GM12878 (cell line): ENCODE results near the gene MAP2K1. TPM values are rescaled to one million over a fixed set of nuclear protein-coding genes. Genes with fewer than 3 reads are reported as not detected.

Experiments
- ATAC-seq: fragments of 200-7000 bp; cut with Tn5 transposase; 3 replicates; pipeline ENCODE4 v1.9.1; 2020; ENCODE audit warnings: mild to moderate bottlenecking, moderate library complexity
- BruUV-seq: library from RNA; stranded (reverse); fragments of 400-500 nt; replicated peaks from 2 replicates; lab custom pipeline; 2021; lab: Mats Ljungman, UMichigan
- CTCF ChIA-PET: fragments of 300-600 bp; sonication (Branson Sonifier 250); formaldehyde crosslinking; extraction: SDS; loops from one replicate; lab custom pipeline; 2021; ENCODE audit warnings: inconsistent platforms; lab: Yijun Ruan, JAX
- POLR2A ChIA-PET: fragments of 350-600 bp; formaldehyde crosslinking; extraction: SDS; loops from one replicate; lab custom pipeline; 2021; ENCODE audit warnings: inconsistent platforms; lab: Charles Lee
- RAD21 ChIA-PET: fragments of 300-600 bp; sonication (Branson Sonifier 250); formaldehyde crosslinking; loops from one replicate; lab custom pipeline; 2023; ENCODE audit warnings: antibody characterized with exemption; ENCODE audit not compliant: unreplicated experiment; lab: Charles Lee
- SMC1A ChIA-PET: fragments of 300-600 bp; sonication (Branson Sonifier 250); formaldehyde crosslinking; loops from one replicate; lab custom pipeline; 2023; ENCODE audit not compliant: unreplicated experiment, uncharacterized antibody; lab: Charles Lee
- DNase-seq: peaks from one replicate; pipeline ENCODE4 v3.0.0-alpha.2; 2011; ENCODE audit warnings: low read depth, low spot score
- FAIRE-seq: peaks from 3 replicates; lab custom pipeline; 2011; peaks lifted over from hg19 to GRCh38; lab: Jason Lieb, UNC
- H2AFZ ChIP-seq: 2 replicates; pipeline ENCODE4 v1.6.0; 2011; ENCODE audit warnings: low read depth, low read length, control low read depth; ENCODE audit not compliant: control insufficient read depth
- H3K27ac ChIP-seq: 2 replicates; pipeline ENCODE4 v1.5.1; 2011; ENCODE audit warnings: control low read depth; ENCODE audit not compliant: control insufficient read depth, insufficient read depth
- H3K27me3 ChIP-seq, 2 experiments: replicated peaks in 1 of 2; 2 replicates each; pipeline versions ENCODE4 v1.6.0 to v1.6.1; 2011; ENCODE audit warnings: low read length in 1 of 2; ENCODE audit not compliant: control insufficient read depth in 2 of 2, insufficient read depth in 2 of 2
- H3K36me3 ChIP-seq, 2 experiments: 2 replicates each; pipeline ENCODE4 v1.5.1; 2011; ENCODE audit warnings: low read length in 1 of 2; ENCODE audit not compliant: control insufficient read depth in 2 of 2, insufficient read depth in 2 of 2
- H3K4me1 ChIP-seq: 2 replicates; pipeline ENCODE4 v1.6.1; 2011; ENCODE audit warnings: mild to moderate bottlenecking, low read length, moderate library complexity, mixed read lengths; ENCODE audit not compliant: control insufficient read depth, insufficient read depth
- H3K4me2 ChIP-seq: 2 replicates; pipeline ENCODE4 v1.6.0; 2011; ENCODE audit warnings: control low read depth; ENCODE audit not compliant: control insufficient read depth, insufficient read depth
- H3K4me3 ChIP-seq: fragments of 200-600 bp; sonication (generic); 2 replicates; pipeline ENCODE4 v1.5.1; 2016
- H3K79me2 ChIP-seq: 2 replicates; pipeline ENCODE4 v1.6.0; 2011; ENCODE audit warnings: low read length; ENCODE audit not compliant: control insufficient read depth, insufficient read depth
- H3K9ac ChIP-seq: 2 replicates; pipeline ENCODE4 v1.8.0; 2011; ENCODE audit warnings: low read length, control low read depth, mixed read lengths; ENCODE audit not compliant: control insufficient read depth, insufficient read depth
- H3K9me3 ChIP-seq: replicated peaks from 3 replicates; pipeline ENCODE4 v1.5.1; 2011; ENCODE audit warnings: mild to moderate bottlenecking, low read length; ENCODE audit not compliant: control insufficient read depth, insufficient read depth
- H4K20me1 ChIP-seq: 2 replicates; pipeline ENCODE4 v1.6.0; 2011; ENCODE audit not compliant: control insufficient read depth, insufficient read depth
- NR2F1 ChIP-seq: fragments of 450-650 bp; conservative IDR thresholded peaks from 2 replicates; pipeline ENCODE4 v1.6.1; 2017; ENCODE audit warnings: mild to moderate bottlenecking
- PBX3 ChIP-seq: IDR thresholded peaks from 2 replicates; pipeline ENCODE4 v1.6.1; 2011; ENCODE audit warnings: mild to moderate bottlenecking, low read depth, low read length, moderate library complexity; ENCODE audit not compliant: insufficient replicate concordance
- PKNOX1 ChIP-seq: fragments of 450-650 bp; IDR thresholded peaks from 2 replicates; pipeline ENCODE4 v1.6.1; 2016; ENCODE audit warnings: mild to moderate bottlenecking
- POLR2AphosphoS5 ChIP-seq: IDR thresholded peaks from 2 replicates; pipeline ENCODE4 v1.6.1; 2011; ENCODE audit warnings: mild to moderate bottlenecking, low read length, inconsistent platforms
- RB1 ChIP-seq: fragments of 450-650 bp; formaldehyde crosslinking; IDR thresholded peaks from 2 replicates; pipeline ENCODE4 v1.6.1; 2017; ENCODE audit warnings: mild to moderate bottlenecking, borderline replicate concordance
- RUNX3 ChIP-seq: IDR thresholded peaks from 2 replicates; pipeline ENCODE4 v1.6.1; 2012; ENCODE audit warnings: low read length, inconsistent platforms
- SIX5 ChIP-seq: IDR thresholded peaks from 2 replicates; pipeline ENCODE4 v1.6.1; 2011; ENCODE audit warnings: mild to moderate bottlenecking, low read depth, low read length, moderate library complexity; ENCODE audit not compliant: severe bottlenecking
- SMAD5 ChIP-seq: IDR thresholded peaks from 2 replicates; pipeline ENCODE4 v1.6.1; 2016; ENCODE audit warnings: antibody characterized with exemption, low read depth
- SMC3 ChIP-seq: IDR thresholded peaks from 2 replicates; pipeline ENCODE4 v1.6.1; 2011; ENCODE audit warnings: low read length, improper control_type of control experiment, borderline replicate concordance
- SRF ChIP-seq, 2 experiments: IDR thresholded peaks; 2 replicates each; pipeline ENCODE4 v1.6.1; 2011; ENCODE audit warnings: low read depth in 2 of 2, low read length in 2 of 2, mild to moderate bottlenecking in 1 of 2, moderate library complexity in 1 of 2
- WGBS: methylation state at CpG from one replicate; pipeline ENCODE4 v1.1.6; 2016; ENCODE audit warnings: low lambda C conversion rate; ENCODE audit not compliant: insufficient replicate concordance, insufficient coverage; ENCODE audit errors: missing lambda C conversion rate; 5-methylcytosine and 5-hydroxymethylcytosine counted together
- in situ Hi-C: fragments of 300-500 bp; cut with MboI; formaldehyde crosslinking; loops from 9 replicates; pipeline ENCODE4 v1.14.3; 2018; ENCODE audit warnings: mixed read lengths
- intact Hi-C: fragments of 100-400 bp; cut with micrococcal nuclease; formaldehyde crosslinking; loops from one replicate; pipeline ENCODE4 v1.14.2; 2022; ENCODE audit not compliant: unreplicated experiment
- polyA plus RNA-seq, 11 experiments: library from polyadenylated mRNA; depleted of rRNA in 4 of 11; unstranded in 6 of 11; stranded (reverse) in 5 of 11; fragments of >200 nt; fragmentation: Nextera tagmentation in 4 of 11; fragmentation: Illumina TruSeq in 1 of 11; extraction: Ambion mirVana in 4 of 11; extraction: Trizol in 1 of 11; gene quantifications; 1 replicate in 1 of 11; 2 replicates in 10 of 11; pipeline versions ENCODE4 v1.2.1 to v1.2.3, GENCODE V29; 2011 to 2016; ENCODE audit warnings: inconsistent platforms in 2 of 11, missing spikeins in 2 of 11, low read depth in 1 of 11
- total RNA-seq, 4 experiments: library from RNA; depleted of rRNA in 3 of 4; stranded (reverse); fragments of >200 nt in 3 of 4; fragmentation: Illumina TruSeq in 1 of 4; extraction: Trizol in 1 of 4; gene quantifications; 2 replicates each; pipeline versions ENCODE4 v1.2.1 to v1.2.3, GENCODE V29; 2013 to 2021

Gene MAP2K1
- total and polyA plus RNA-seq, 10 of the 15 experiments (the other 5 are each of a cell fraction or from before 2014, with no cell fraction given), result 11.2 to 112 (median 56.6) TPM

- intact Hi-C loops, result no loop called here
- DNase-seq (no peak), ATAC-seq (no peak), FAIRE-seq (no peak)
- H3K27me3 ChIP-seq, result no peaks in the 10 kb centered on the region
- no peak overlapping the region for H2AFZ ChIP-seq
- in situ Hi-C loops, result no loop called here
- POLR2A ChIA-PET, result interaction anchor here (0.7 to 7.3 kb wide), 4 partner anchors 12 to 83 kb away, joined by 3 to 72 read pairs (median 4); no protein-coding TSS in a partner anchor
- H3K4me1 ChIP-seq, result peaks cover 33% of the 10 kb centered on the region
- H3K9ac ChIP-seq, result no peak overlapping the region
- no peaks in the 10 kb centered on the region; a peak in 1 of 4 replicates for H3K36me3 ChIP-seq
- no peaks in the 10 kb centered on the region for H4K20me1 ChIP-seq
- TF ChIP-seq SRF (IDR thresholded peaks at IDR 0.05; ENCODE audit: low read depth in 2 of 2, low read length in 2 of 2) (no peak), PKNOX1 (no peak), NR2F1 (no peak), RUNX3 (no peak), POLR2AphosphoS5 (no peak), SMC3 (no peak), SMAD5 (no peak), SIX5 (no peak), PBX3 (no peak), RB1 (no peak)
- no peaks in the 10 kb centered on the region for H3K9me3 ChIP-seq
- no TSS peak for BruUV-seq
- H3K79me2 ChIP-seq, result peaks cover 82% of the 10 kb centered on the region
- SMC1A ChIA-PET, result interaction anchor here (0.9 to 6.2 kb wide), 3 partner anchors 11 to 37 kb away, joined by 3 to 39 read pairs (median 4); partner anchors contain the start of gene MAP2K1
- no peak overlapping the region for H3K27ac ChIP-seq
- RAD21 ChIA-PET, result no interaction called here
- H3K4me3 ChIP-seq, result no peak overlapping the region
- no peak overlapping the region for H3K4me2 ChIP-seq
- CTCF ChIA-PET, result interaction anchor here (1.1 kb wide), 1 partner anchor 49 kb away, joined by 3 read pairs; no protein-coding TSS in a partner anchor
- WGBS, result 78% methylated on average over 3 of the region's 3 CpGs
Measured at GRCh38 chr15:66423149-66423548, 36.4 kb downstream of the MAP2K1 start.
